HFF-Myc (cell line): ENCODE data around the gene RPS6KA3.

Experiments used
- DNase-seq: peaks from one replicate; pipeline ENCODE4 v3.0.0-alpha.2; 2011; ENCODE audit warnings: low read depth; ENCODE audit errors: extremely low read depth
- H3K4me3 ChIP-seq: replicated peaks from 2 replicates; pipeline ENCODE4 v1.5.1; 2011; ENCODE audit warnings: low read depth, mild to moderate bottlenecking, control low read depth, low read length
- CTCF ChIP-seq: IDR thresholded peaks from 2 replicates; pipeline ENCODE4 v1.5.1; 2012; ENCODE audit warnings: mild to moderate bottlenecking, low read depth, low read length, control low read depth; ENCODE audit errors: missing control alignments

The RPS6KA3 gene

GRCh38 chrX:20267607-20267930 is 860 bp upstream of the RPS6KA3 start:
- peak overlapping the region; percentile 50 for H3K4me3 ChIP-seq
- no peak for TF ChIP-seq CTCF
- DNase-seq, result no peak

- TF ChIP-seq CTCF, result no peak
- peak overlapping the region; percentile 66 for H3K4me3 ChIP-seq
- no peak for DNase-seq
Observed at GRCh38 chrX:20265726-20266681, 705 bp downstream of the RPS6KA3 start.

- TF ChIP-seq CTCF, result no peak
- H3K4me3 ChIP-seq, result peak overlapping the region; percentile 66
- DNase-seq, result no peak
Observed at GRCh38 chrX:20265221-20265725, 1.4 kb downstream of the RPS6KA3 start.

- no peak for TF ChIP-seq CTCF
- DNase-seq, result no peak
- H3K4me3 ChIP-seq, result 0 out of 2 replicates have a peak overlapping the region, but pooled peaks have one; percentile 4
Observed at GRCh38 chrX:20263474-20263873, 3.2 kb downstream of the RPS6KA3 start.

GRCh38 chrX:20260885-20261284 is 5.8 kb downstream of the RPS6KA3 start:
- no peak for TF ChIP-seq CTCF

GRCh38 chrX:20254712-20255299 is 11.9 kb downstream of the RPS6KA3 start:
- no peak for TF ChIP-seq CTCF
- no peak overlapping the region for H3K4me3 ChIP-seq
- no peak for DNase-seq

More at GRCh38 chrX:20260885-20261284, 5.8 kb downstream of the RPS6KA3 start:
- H3K4me3 ChIP-seq, result no peak overlapping the region
- no peak for DNase-seq
